IMR-90 (cell line): ENCODE measurements around the gene TDRD7. TPM values are rescaled to one million over a fixed set of nuclear protein-coding genes. Genes with fewer than 3 reads are reported as not detected.

ENCODE experiments used
- ATAC-seq: fragments of 200-7000 bp; cut with Tn5 transposase; 2 replicates; pipeline ENCODE4 v1.9.1; 2020; ENCODE audit warnings: low read depth, mild to moderate bottlenecking, moderate library complexity
- BruUV-seq: library from RNA; stranded (reverse); fragments of 400-500 nt; replicated peaks from 2 replicates; lab custom pipeline; 2021; lab: Mats Ljungman, UMichigan
- CTCF ChIA-PET: fragments of 300-600 bp; formaldehyde crosslinking; extraction: SDS; loops from one replicate; lab custom pipeline; 2021; ENCODE audit warnings: antibody characterized with exemption; lab: Yijun Ruan, JAX
- POLR2A ChIA-PET: fragments of 300-600 bp; sonication (Branson Sonifier 250); formaldehyde crosslinking; loops from one replicate; lab custom pipeline; 2022; ENCODE audit warnings: antibody characterized with exemption; ENCODE audit not compliant: unreplicated experiment; lab: Charles Lee
- DNase-seq: peaks from one replicate; pipeline ENCODE4 v3.0.0; 2013
- H2AFZ ChIP-seq: replicated peaks from 2 replicates; pipeline ENCODE3; 2013; ENCODE audit warnings: low read length, mild to moderate bottlenecking; ENCODE audit not compliant: poor library complexity
- H2AK5ac ChIP-seq: 2 replicates; pipeline ENCODE4 v1.6.1; 2013; ENCODE audit warnings: low read depth, low read length, inconsistent platforms
- H2AK9ac ChIP-seq: replicated peaks from 2 replicates; pipeline ENCODE3; 2013; ENCODE audit warnings: mild to moderate bottlenecking, low read depth, low read length, moderate library complexity; ENCODE audit not compliant: poor library complexity
- H2BK120ac ChIP-seq: 2 replicates; pipeline ENCODE4 v1.6.1; 2013; ENCODE audit warnings: low read depth, low read length, inconsistent platforms
- H2BK15ac ChIP-seq: 3 replicates; pipeline ENCODE4 v1.6.1; 2013; ENCODE audit warnings: low read depth, low read length, inconsistent platforms
- H2BK20ac ChIP-seq: 2 replicates; pipeline ENCODE4 v1.6.1; 2013; ENCODE audit warnings: low read depth, mild to moderate bottlenecking, inconsistent platforms, low read length, moderate library complexity
- H2BK5ac ChIP-seq: 2 replicates; pipeline ENCODE4 v1.6.1; 2013; ENCODE audit warnings: mild to moderate bottlenecking, low read depth, low read length, inconsistent platforms; ENCODE audit not compliant: poor library complexity, severe bottlenecking
- H3K14ac ChIP-seq: replicated peaks from 2 replicates; pipeline ENCODE4 v1.6.1; 2013; ENCODE audit warnings: low read depth, low read length, inconsistent platforms
- H3K18ac ChIP-seq: 2 replicates; pipeline ENCODE4 v1.6.1; 2013; ENCODE audit warnings: low read depth, low read length, control low read depth
- H3K23ac ChIP-seq: 2 replicates; pipeline ENCODE4 v1.6.1; 2013; ENCODE audit warnings: low read depth, low read length, inconsistent platforms
- H3K27ac ChIP-seq: 2 replicates; pipeline ENCODE4 v1.5.1; 2013; ENCODE audit warnings: mild to moderate bottlenecking, control low read depth, low read length; ENCODE audit not compliant: insufficient read depth
- H3K27me3 ChIP-seq: 2 replicates; pipeline ENCODE4 v1.6.1; 2013; ENCODE audit warnings: low read length; ENCODE audit not compliant: control insufficient read depth, insufficient read depth
- H3K36me3 ChIP-seq: 2 replicates; pipeline ENCODE4 v1.6.1; 2013; ENCODE audit warnings: low read length, mixed read lengths; ENCODE audit not compliant: control insufficient read depth, insufficient read depth
- H3K4ac ChIP-seq: 2 replicates; pipeline ENCODE4 v1.6.1; 2013; ENCODE audit warnings: low read depth, low read length, inconsistent platforms
- H3K4me1 ChIP-seq: 2 replicates; pipeline ENCODE4 v1.6.1; 2013; ENCODE audit warnings: low read length, mixed read lengths; ENCODE audit not compliant: control insufficient read depth, insufficient read depth
- H3K4me2 ChIP-seq: 2 replicates; pipeline ENCODE4 v1.6.1; 2013; ENCODE audit warnings: low read depth, mild to moderate bottlenecking, control low read depth, low read length, moderate library complexity
- H3K4me3 ChIP-seq: 2 replicates; pipeline ENCODE4 v1.5.1; 2013; ENCODE audit warnings: low read depth, mild to moderate bottlenecking, control low read depth, low read length, moderate library complexity; ENCODE audit not compliant: insufficient read depth
- H3K56ac ChIP-seq: 2 replicates; pipeline ENCODE4 v1.6.1; 2013; ENCODE audit warnings: low read length, inconsistent platforms; ENCODE audit not compliant: insufficient read depth; ENCODE audit errors: extremely low read depth
- H3K79me1 ChIP-seq, 2 experiments: 2 replicates each; pipeline ENCODE4 v1.6.1; 2013; ENCODE audit warnings: low read length in 2 of 2, inconsistent platforms in 1 of 2, low read depth in 1 of 2
- H3K9ac ChIP-seq: 2 replicates; pipeline ENCODE4 v1.6.1; 2013; ENCODE audit warnings: low read depth, low read length, control low read depth
- H3K9me1 ChIP-seq: 2 replicates; pipeline ENCODE4 v1.6.1; 2013; ENCODE audit warnings: low read length, inconsistent platforms; ENCODE audit not compliant: insufficient read depth
- H3K9me3 ChIP-seq: 2 replicates; pipeline ENCODE4 v1.6.1; 2013; ENCODE audit warnings: low read length; ENCODE audit not compliant: control insufficient read depth, insufficient read depth
- H4K20me1 ChIP-seq: 2 replicates; pipeline ENCODE4 v1.6.1; 2013; ENCODE audit warnings: low read length, inconsistent platforms; ENCODE audit not compliant: insufficient read depth
- H4K5ac ChIP-seq: 2 replicates; pipeline ENCODE4 v1.6.1; 2013; ENCODE audit warnings: mild to moderate bottlenecking, low read depth, low read length, control low read depth
- H4K8ac ChIP-seq, 2 experiments: 2 replicates each; pipeline ENCODE4 v1.6.1; 2013; ENCODE audit warnings: low read depth in 2 of 2, low read length in 2 of 2, control low read depth in 1 of 2, inconsistent platforms in 1 of 2
- H4K91ac ChIP-seq: 2 replicates; pipeline ENCODE4 v1.6.1; 2013; ENCODE audit warnings: low read depth, low read length, inconsistent platforms; ENCODE audit not compliant: insufficient read depth
- BHLHE40 ChIP-seq: fragments of 150-350 bp; IDR thresholded peaks from 2 replicates; pipeline ENCODE4 v1.6.1; 2016; ENCODE audit warnings: mild to moderate bottlenecking, low read depth, low read length
- CEBPB ChIP-seq: IDR thresholded peaks from 2 replicates; pipeline ENCODE4 v1.6.1; 2012; ENCODE audit warnings: low read depth, low read length, improper control_type of control experiment
- CHD1 ChIP-seq: IDR thresholded peaks from 2 replicates; pipeline ENCODE4 v1.6.1; 2012; ENCODE audit warnings: low read depth, low read length, improper control_type of control experiment
- MAFK ChIP-seq: IDR thresholded peaks from 2 replicates; pipeline ENCODE4 v1.6.1; 2012; ENCODE audit warnings: low read depth, low read length, improper control_type of control experiment
- MAZ ChIP-seq: IDR thresholded peaks from 2 replicates; pipeline ENCODE4 v1.6.1; 2012; ENCODE audit warnings: low read depth, mild to moderate bottlenecking, low read length, improper control_type of control experiment, moderate library complexity, borderline replicate concordance
- MXI1 ChIP-seq: IDR thresholded peaks from 2 replicates; pipeline ENCODE4 v1.6.1; 2012; ENCODE audit warnings: low read depth, mild to moderate bottlenecking, low read length, moderate library complexity, borderline replicate concordance
- NFE2L2 ChIP-seq: fragments of 150-350 bp; IDR thresholded peaks from 2 replicates; pipeline ENCODE4 v1.6.1; 2016; ENCODE audit warnings: low read depth, mild to moderate bottlenecking, low read length
- POLR2A ChIP-seq: IDR thresholded peaks from 2 replicates; pipeline ENCODE4 v1.6.1; 2012; ENCODE audit warnings: mild to moderate bottlenecking, low read depth, low read length
- RAD21 ChIP-seq: IDR thresholded peaks from 2 replicates; pipeline ENCODE4 v1.6.1; 2012; ENCODE audit warnings: low read length, improper control_type of control experiment
- RFX5 ChIP-seq: IDR thresholded peaks from 2 replicates; pipeline ENCODE4 v1.8.0; 2012; ENCODE audit warnings: low read depth, mild to moderate bottlenecking, low read length, moderate library complexity
- SMC3 ChIP-seq: fragments of 150-350 bp; IDR thresholded peaks from 2 replicates; pipeline ENCODE4 v1.6.1; 2016; ENCODE audit warnings: low read depth, mild to moderate bottlenecking, antibody characterized with exemption, low read length, moderate library complexity
- USF2 ChIP-seq: fragments of 150-350 bp; IDR thresholded peaks from 2 replicates; pipeline ENCODE4 v1.6.1; 2017; ENCODE audit warnings: mild to moderate bottlenecking, antibody characterized with exemption, low read length, low read depth
- WGBS, 2 experiments: methylation state at CpG; one replicate each; pipeline versions ENCODE4 v1.1.5 to v1.1.7; 2013; ENCODE audit warnings: missing lambda C conversion rate in 2 of 2; ENCODE audit not compliant: insufficient read length in 1 of 2; ENCODE audit errors: extremely low coverage in 2 of 2; 5-methylcytosine and 5-hydroxymethylcytosine counted together
- dilution Hi-C: fragments of 300-500 bp; cut with HindIII; formaldehyde crosslinking; loops from one replicate; pipeline ENCODE4 v1.14.3; 2018; ENCODE audit warnings: low sequenced_read_pairs; ENCODE audit not compliant: unreplicated experiment
- in situ Hi-C: fragments of 300-500 bp; cut with MboI; formaldehyde crosslinking; loops from 3 replicates; pipeline ENCODE4 v1.14.3; 2019; ENCODE audit warnings: low sequenced_read_pairs, inconsistent platforms, mixed read lengths
- intact Hi-C: fragments of 100-400 bp; cut with micrococcal nuclease; formaldehyde crosslinking; loops from 2 replicates; pipeline ENCODE4 v1.10.0; 2022
- polyA plus RNA-seq, 3 experiments: library from polyadenylated mRNA; depleted of rRNA; stranded (reverse); fragments of >200 nt; gene quantifications; 2 replicates each; pipeline ENCODE4 v1.2.3, GENCODE V29; 2012; ENCODE audit warnings: low replicate concordance in 1 of 3
- total RNA-seq: library from RNA; depleted of rRNA; stranded (reverse); fragments of >200 nt; gene quantifications from 2 replicates; pipeline ENCODE4 v1.2.3, GENCODE V29; 2012
- TF ChIP-seq, protein P1 (sequence below): fragments of 150-350 bp; IDR thresholded peaks from 2 replicates; pipeline ENCODE4 v1.6.1; 2016; ENCODE audit warnings: low read depth, mild to moderate bottlenecking, low read length, moderate library complexity, borderline replicate concordance
- TF ChIP-seq, protein P2 (sequence below): conservative IDR thresholded peaks from 2 replicates; pipeline ENCODE4 v1.5.1; 2012; ENCODE audit warnings: mild to moderate bottlenecking, low read depth, low read length, improper control_type of control experiment

The TDRD7 gene
- total and polyA plus RNA-seq, 2 of the 4 experiments (the other 2 are of a cell fraction): 4.4 to 9.7 TPM

DNA sequence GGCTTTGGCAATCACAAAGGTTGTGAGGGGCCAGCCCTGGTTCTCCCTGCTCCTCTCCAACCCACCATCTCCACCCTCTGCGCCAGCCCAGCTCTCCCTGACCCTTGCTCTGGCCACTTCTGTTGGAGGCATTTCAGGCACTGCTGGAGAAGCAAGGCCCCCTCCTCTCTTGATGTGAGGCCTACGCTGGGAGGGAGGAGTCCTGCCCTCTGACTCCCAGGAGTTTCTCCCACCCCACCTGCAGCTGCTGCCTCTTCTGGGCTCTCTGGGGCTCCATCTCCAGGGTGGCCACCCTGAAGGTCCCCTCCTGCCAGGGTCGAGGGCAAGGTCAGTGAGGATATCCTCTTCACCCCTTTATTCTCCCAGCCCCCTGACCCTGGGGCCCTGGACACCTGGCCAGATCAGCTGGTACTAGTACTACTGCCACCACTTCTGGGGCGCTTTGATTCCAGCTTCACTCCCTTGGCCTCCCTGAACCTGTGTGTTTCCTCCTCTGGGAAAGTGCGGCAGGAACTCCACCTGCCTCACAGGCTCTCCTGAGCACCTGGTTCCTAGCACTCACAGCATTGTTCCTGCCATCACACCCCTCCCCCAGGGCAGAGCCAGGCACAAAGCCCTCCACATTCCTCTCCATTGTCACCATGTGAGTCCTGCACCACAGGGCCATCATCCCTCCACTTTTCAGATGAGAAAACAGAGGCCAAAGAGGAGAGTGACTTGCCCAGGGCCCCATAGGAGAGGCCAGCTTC lies 23.8 kb upstream of the TDRD7 start:
- Histone ChIP-seq H2BK120ac (no peak overlapping the region), H3K56ac (no peak overlapping the region), H3K18ac (no peak overlapping the region), H4K91ac (no peak overlapping the region), H2BK20ac (no peak overlapping the region), H3K9ac (no peak overlapping the region), H3K4me1 (no peaks in the 10 kb centered on the region), H3K4me3 (no peak overlapping the region), H2AK5ac (no peak overlapping the region), H3K9me1 (no peaks in the 10 kb centered on the region), H2AK9ac (no peak overlapping the region), H3K27ac (no peak overlapping the region), H3K23ac (no peak overlapping the region), H3K4ac (no peak overlapping the region), H4K20me1 (no peaks in the 10 kb centered on the region), H3K14ac (no peak overlapping the region), H3K27me3 (peaks cover 2% of the 10 kb centered on the region; the same call in 1 of the 2 replicates), H3K79me1 (no peaks in the 10 kb centered on the region), H2BK15ac (no peak overlapping the region), H3K4me2 (no peak overlapping the region), H2AFZ (no peak overlapping the region), H3K36me3 (no peaks in the 10 kb centered on the region), H4K8ac (no peak overlapping the region), H4K5ac (no peak overlapping the region), H2BK5ac (no peak overlapping the region), H3K9me3 (no peaks in the 10 kb centered on the region)
- CTCF ChIA-PET: no interaction called here
- no peak for TF ChIP-seq CEBPB
- no peak for TF ChIP-seq NFE2L2
- TF ChIP-seq RAD21: no peak
- TF ChIP-seq MAFK: no peak
- no peak for TF ChIP-seq SMC3
- no peak for TF ChIP-seq POLR2A
- TF ChIP-seq MAZ: no peak
- no peak for TF ChIP-seq CHD1
- no peak for TF ChIP-seq RFX5
- TF ChIP-seq MXI1: no peak
- TF ChIP-seq, protein P1, sequence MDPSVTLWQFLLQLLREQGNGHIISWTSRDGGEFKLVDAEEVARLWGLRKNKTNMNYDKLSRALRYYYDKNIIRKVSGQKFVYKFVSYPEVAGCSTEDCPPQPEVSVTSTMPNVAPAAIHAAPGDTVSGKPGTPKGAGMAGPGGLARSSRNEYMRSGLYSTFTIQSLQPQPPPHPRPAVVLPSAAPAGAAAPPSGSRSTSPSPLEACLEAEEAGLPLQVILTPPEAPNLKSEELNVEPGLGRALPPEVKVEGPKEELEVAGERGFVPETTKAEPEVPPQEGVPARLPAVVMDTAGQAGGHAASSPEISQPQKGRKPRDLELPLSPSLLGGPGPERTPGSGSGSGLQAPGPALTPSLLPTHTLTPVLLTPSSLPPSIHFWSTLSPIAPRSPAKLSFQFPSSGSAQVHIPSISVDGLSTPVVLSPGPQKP: no peak
- TF ChIP-seq, protein P2, sequence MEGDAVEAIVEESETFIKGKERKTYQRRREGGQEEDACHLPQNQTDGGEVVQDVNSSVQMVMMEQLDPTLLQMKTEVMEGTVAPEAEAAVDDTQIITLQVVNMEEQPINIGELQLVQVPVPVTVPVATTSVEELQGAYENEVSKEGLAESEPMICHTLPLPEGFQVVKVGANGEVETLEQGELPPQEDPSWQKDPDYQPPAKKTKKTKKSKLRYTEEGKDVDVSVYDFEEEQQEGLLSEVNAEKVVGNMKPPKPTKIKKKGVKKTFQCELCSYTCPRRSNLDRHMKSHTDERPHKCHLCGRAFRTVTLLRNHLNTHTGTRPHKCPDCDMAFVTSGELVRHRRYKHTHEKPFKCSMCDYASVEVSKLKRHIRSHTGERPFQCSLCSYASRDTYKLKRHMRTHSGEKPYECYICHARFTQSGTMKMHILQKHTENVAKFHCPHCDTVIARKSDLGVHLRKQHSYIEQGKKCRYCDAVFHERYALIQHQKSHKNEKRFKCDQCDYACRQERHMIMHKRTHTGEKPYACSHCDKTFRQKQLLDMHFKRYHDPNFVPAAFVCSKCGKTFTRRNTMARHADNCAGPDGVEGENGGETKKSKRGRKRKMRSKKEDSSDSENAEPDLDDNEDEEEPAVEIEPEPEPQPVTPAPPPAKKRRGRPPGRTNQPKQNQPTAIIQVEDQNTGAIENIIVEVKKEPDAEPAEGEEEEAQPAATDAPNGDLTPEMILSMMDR: no peak
- TF ChIP-seq USF2: no peak
- TF ChIP-seq BHLHE40: no peak
- intact Hi-C loops (loop anchor here (1.0 kb wide), 1 partner anchor 227 kb away; no protein-coding TSS in a partner anchor), dilution Hi-C loops (no loop called here), in situ Hi-C loops (no loop called here)
- 59% methylated on average over 2 of the region's 5 CpGs; no CpG with 5 or more reads in 1 of the 2 experiments for WGBS, 2 experiments
- POLR2A ChIA-PET: no interaction called here
- BruUV-seq: no TSS peak
- no peak for ATAC-seq
- DNase-seq: no peak
